Stomach (tissue), 9 donors: Measurements from ENCODE around the gene SF3A2. TPM values are rescaled to one million over a fixed set of nuclear protein-coding genes. Genes with fewer than 3 reads are reported as not detected.

Experiments used
- DNase-seq, 2 donors: peaks; one replicate each; pipeline versions ENCODE4 v3.0.0 to v3.0.0-alpha.2; 2013 to 2019
- H3K27ac ChIP-seq, 5 donors: fragments of 200-600 bp in 4 of 5; sonication (generic) in 4 of 5; one replicate each; pipeline ENCODE4 v1.5.1; 2013 to 2019; ENCODE audit warnings: mild to moderate bottlenecking in 1 of 5, moderate library complexity in 1 of 5
- H3K27me3 ChIP-seq, 3 donors: fragments of 200-600 bp; sonication (generic); one replicate each; pipeline ENCODE4 v1.5.1; 2017 to 2019; ENCODE audit warnings: mixed run types in 1 of 3
- H3K36me3 ChIP-seq, 4 donors: fragments of 200-600 bp; sonication (generic); 1 replicate in 3 of 4; 2 replicates in 1 of 4; pipeline ENCODE4 v1.5.1; 2016 to 2019
- H3K4me1 ChIP-seq, 4 donors: fragments of 200-600 bp; sonication (generic); one replicate each; pipeline ENCODE4 v1.5.1; 2016 to 2019
- H3K4me3 ChIP-seq, 4 donors: fragments of 200-600 bp; sonication (generic) in 3 of 4; one replicate each; pipeline ENCODE4 v1.5.1; 2016 to 2019; ENCODE audit warnings: mild to moderate bottlenecking in 1 of 4
- H3K9me3 ChIP-seq, 4 donors: fragments of 200-600 bp; sonication (generic); one replicate each; pipeline ENCODE4 v1.5.1; 2016 to 2019
- EP300 ChIP-seq: sonication (generic); formaldehyde crosslinking; IDR thresholded peaks from one replicate; pipeline ENCODE4 v1.6.1; 2017; ENCODE audit warnings: antibody characterized with exemption
- POLR2A ChIP-seq, 4 donors: fragments of 450-650 bp; IDR thresholded peaks; one replicate each; pipeline ENCODE4 v1.6.1; 2016; ENCODE audit warnings: antibody characterized with exemption in 4 of 4, control low read depth in 2 of 4, mild to moderate bottlenecking in 1 of 4, moderate library complexity in 1 of 4
- POLR2AphosphoS5 ChIP-seq, 3 donors: sonication (generic); formaldehyde crosslinking; IDR thresholded peaks; one replicate each; pipeline ENCODE4 v1.6.1; 2016; ENCODE audit warnings: antibody characterized with exemption in 3 of 3
- WGBS, 5 donors: extraction: QIAGEN DNeasy Blood & Tissue Kit in 3 of 5; methylation state at CpG; one replicate each; pipeline versions ENCODE4 v1.1.5 to v1.1.7; 2013 to 2018; 5-methylcytosine and 5-hydroxymethylcytosine counted together
- intact Hi-C: fragments of 100-400 bp; cut with DNase I; formaldehyde crosslinking; loops from one replicate; pipeline ENCODE4 v1.15.1; 2023; ENCODE audit warnings: low total_unique reads
- polyA plus RNA-seq, 3 donors: library from polyadenylated mRNA; stranded (reverse); fragments of 200-250 nt; gene quantifications; one replicate each; pipeline ENCODE4 v1.2.3, GENCODE V29; 2013
- total RNA-seq, 5 donors: library from RNA; depleted of rRNA; stranded (reverse); fragments of >200 nt; gene quantifications; one replicate each; pipeline versions ENCODE4 v1.1.0 to v1.2.3, GENCODE V29; 2014 to 2016
- TF ChIP-seq, protein P1 (sequence below), 7 experiments: fragments of 450-650 bp in 4 of 7; fragments of 200-600 bp in 3 of 7; sonication (generic) in 3 of 7; IDR thresholded peaks; one replicate each; pipeline ENCODE4 v1.5.1; 2016 to 2019; ENCODE audit warnings: antibody characterized with exemption in 7 of 7, control low read depth in 2 of 7, mild to moderate bottlenecking in 1 of 7
- donor health status: healthy with polysubstance abuse.
- donor health status: Bipolar disorder and iron deficiency.
- donor health status: healthy.

Gene SF3A2
- total and polyA plus RNA-seq, 8 donors = 25.8 to 214 (median 37.0) TPM

DNA sequence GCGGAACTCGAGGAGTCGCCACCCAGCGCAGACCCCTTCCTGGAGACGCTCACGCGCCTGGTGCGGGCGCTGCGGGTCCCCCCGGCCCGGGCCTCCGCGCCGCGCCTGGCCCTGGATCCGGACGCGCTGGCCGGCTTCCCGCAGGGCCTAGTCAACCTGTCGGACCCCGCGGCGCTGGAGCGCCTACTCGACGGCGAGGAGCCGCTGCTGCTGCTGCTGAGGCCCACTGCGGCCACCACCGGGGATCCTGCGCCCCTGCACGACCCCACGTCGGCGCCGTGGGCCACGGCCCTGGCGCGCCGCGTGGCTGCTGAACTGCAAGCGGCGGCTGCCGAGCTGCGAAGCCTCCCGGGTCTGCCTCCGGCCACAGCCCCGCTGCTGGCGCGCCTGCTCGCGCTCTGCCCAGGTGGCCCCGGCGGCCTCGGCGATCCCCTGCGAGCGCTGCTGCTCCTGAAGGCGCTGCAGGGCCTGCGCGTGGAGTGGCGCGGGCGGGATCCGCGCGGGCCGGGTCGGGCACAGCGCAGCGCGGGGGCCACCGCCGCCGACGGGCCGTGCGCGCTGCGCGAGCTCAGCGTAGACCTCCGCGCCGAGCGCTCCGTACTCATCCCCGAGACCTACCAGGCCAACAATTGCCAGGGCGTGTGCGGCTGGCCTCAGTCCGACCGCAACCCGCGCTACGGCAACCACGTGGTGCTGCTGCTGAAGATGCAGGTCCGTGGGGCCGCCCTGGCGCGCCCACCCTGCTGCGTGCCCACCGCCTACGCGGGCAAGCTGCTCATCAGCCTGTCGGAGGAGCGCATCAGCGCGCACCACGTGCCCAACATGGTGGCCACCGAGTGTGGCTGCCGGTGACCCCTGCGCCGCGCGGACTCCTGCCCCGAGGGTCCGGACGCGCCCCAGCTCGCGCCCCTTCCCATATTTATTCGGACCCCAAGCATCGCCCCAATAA, 14.8 kb downstream of the SF3A2 start:
- 3 to 38% (median 5%) methylated on average over 11 to 125 of the region's 125 CpGs for WGBS, 5 donors
- H3K4me1 ChIP-seq = peaks cover 37 to 61% (median 51%) of the 10 kb centered on the region in 4 donors
- H3K9me3 ChIP-seq = no peaks in the 10 kb centered on the region
- intact Hi-C loops = no loop called here
- no peak for DNase-seq
- TF ChIP-seq, protein P1, sequence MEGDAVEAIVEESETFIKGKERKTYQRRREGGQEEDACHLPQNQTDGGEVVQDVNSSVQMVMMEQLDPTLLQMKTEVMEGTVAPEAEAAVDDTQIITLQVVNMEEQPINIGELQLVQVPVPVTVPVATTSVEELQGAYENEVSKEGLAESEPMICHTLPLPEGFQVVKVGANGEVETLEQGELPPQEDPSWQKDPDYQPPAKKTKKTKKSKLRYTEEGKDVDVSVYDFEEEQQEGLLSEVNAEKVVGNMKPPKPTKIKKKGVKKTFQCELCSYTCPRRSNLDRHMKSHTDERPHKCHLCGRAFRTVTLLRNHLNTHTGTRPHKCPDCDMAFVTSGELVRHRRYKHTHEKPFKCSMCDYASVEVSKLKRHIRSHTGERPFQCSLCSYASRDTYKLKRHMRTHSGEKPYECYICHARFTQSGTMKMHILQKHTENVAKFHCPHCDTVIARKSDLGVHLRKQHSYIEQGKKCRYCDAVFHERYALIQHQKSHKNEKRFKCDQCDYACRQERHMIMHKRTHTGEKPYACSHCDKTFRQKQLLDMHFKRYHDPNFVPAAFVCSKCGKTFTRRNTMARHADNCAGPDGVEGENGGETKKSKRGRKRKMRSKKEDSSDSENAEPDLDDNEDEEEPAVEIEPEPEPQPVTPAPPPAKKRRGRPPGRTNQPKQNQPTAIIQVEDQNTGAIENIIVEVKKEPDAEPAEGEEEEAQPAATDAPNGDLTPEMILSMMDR (IDR thresholded peaks at IDR 0.05) = no peak
- no peak for TF ChIP-seq EP300
- no peak for TF ChIP-seq POLR2AphosphoS5 (IDR thresholded peaks at IDR 0.05)
- TF ChIP-seq POLR2A (IDR thresholded peaks at IDR 0.05) = no peak
- H3K27ac ChIP-seq = no peak overlapping the region
- peak overlapping the region; percentile 9 to 40 (median 20) for H3K4me3 ChIP-seq
- peaks cover 30 to 70% (median 53%) of the 10 kb centered on the region in 3 donors for H3K27me3 ChIP-seq
- peaks cover 22 to 32% (median 28%) of the 10 kb centered on the region in 4 donors for H3K36me3 ChIP-seq

DNA sequence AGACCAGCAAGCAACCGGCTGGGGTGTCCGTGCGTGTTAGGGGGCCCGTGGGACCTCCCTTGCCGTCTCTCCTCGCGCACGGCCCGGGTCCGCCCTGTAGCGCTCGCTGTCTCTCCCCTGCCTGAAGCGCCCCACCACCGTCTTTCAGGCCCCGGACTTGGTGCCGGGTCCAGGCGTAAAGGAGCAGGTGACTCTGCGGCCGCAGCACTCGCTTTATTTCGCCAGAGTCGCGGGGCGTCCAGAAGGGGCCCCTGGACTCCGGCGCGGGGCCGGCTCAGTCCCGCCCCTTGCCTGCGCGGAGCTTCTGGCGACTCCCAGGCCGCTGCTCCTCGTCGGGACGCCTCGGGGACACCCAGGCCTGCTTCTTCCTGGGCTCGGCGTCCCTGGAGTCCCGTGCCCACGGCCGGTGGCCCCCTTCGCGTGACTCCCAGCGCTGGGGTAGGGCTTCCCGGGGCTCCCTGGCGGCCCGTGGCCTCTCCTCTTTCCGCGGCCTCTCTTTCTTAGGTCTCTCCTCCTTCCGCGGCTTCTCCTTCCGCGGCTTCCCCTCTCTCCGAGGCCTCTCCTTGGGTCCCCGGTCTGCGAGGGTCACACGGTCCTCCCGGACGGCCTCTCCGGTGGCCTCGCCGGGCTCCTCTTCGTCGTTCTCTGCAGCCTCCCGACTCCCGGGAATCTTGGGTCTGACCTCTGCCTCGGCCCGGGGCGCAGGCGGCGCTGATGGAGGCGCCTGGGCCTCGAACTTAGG, 15.6 kb downstream of the SF3A2 start:
- no peaks in the 10 kb centered on the region for H3K9me3 ChIP-seq
- no peak for DNase-seq
- peak overlapping the region in 3 of 4 donors; percentile 20 to 40 (median 21) for H3K4me3 ChIP-seq
- no peak for TF ChIP-seq EP300
- TF ChIP-seq POLR2A (IDR thresholded peaks at IDR 0.05) = no peak
- TF ChIP-seq POLR2AphosphoS5 (IDR thresholded peaks at IDR 0.05) = no peak
- TF ChIP-seq, protein P1 (IDR thresholded peaks at IDR 0.05) = no peak
- peaks cover 30 to 70% (median 53%) of the 10 kb centered on the region in 3 donors for H3K27me3 ChIP-seq
- 7 to 18% (median 9%) methylated on average over 37 to 74 of the region's 74 CpGs for WGBS, 5 donors
- H3K4me1 ChIP-seq = peaks cover 37 to 53% (median 48%) of the 10 kb centered on the region in 4 donors
- peaks cover 13 to 24% (median 20%) of the 10 kb centered on the region in 4 donors for H3K36me3 ChIP-seq
- H3K27ac ChIP-seq = no peak overlapping the region
- intact Hi-C loops = no loop called here

DNA sequence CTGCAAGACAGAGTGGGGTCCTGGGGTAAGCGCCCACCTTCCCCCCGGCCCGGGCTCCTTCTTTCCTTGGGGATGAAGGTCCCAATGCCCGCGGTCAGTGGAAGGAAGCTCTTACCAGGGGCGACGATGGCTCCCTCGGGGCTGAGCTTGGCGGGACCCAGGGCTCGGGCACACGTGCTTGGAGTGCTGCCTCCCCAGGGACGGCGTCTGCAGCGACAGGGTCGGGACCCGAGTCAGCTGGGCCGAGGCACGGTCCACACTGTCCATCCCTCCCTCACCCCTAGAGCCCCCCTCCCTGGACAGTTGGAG, 16.1 kb downstream of the SF3A2 start:
- intact Hi-C loops = no loop called here
- Histone ChIP-seq H3K4me3 (peak overlapping the region; percentile 1 to 40 (median 17)), H3K4me1 (peaks cover 37 to 51% (median 47%) of the 10 kb centered on the region in 4 donors), H3K27ac (no peak overlapping the region), H3K9me3 (no peaks in the 10 kb centered on the region), H3K36me3 (peaks cover 8 to 18% (median 14%) of the 10 kb centered on the region in 4 donors), H3K27me3 (peaks cover 30 to 67% (median 53%) of the 10 kb centered on the region in 3 donors)
- no peak for DNase-seq
- WGBS, 5 donors = 7 to 10% (median 8%) methylated on average over 11 to 18 of the region's 18 CpGs
- no peak for TF ChIP-seq POLR2A (IDR thresholded peaks at IDR 0.05)
- no peak for TF ChIP-seq EP300
- TF ChIP-seq, protein P1 (IDR thresholded peaks at IDR 0.05) = no peak
- no peak for TF ChIP-seq POLR2AphosphoS5 (IDR thresholded peaks at IDR 0.05)
